GM18519 (cell line): ENCODE measurements around the gene GPX4.
A peak's percentile ranks its signal among the peaks of the same experiment; 100 is the strongest.

ENCODE experiments used
- ATAC-seq: cut with Tn5 transposase; IDR thresholded peaks from one replicate; pipeline ENCODE4 v1.9.1; 2021; ENCODE audit warnings: mild to moderate bottlenecking, moderate library complexity; ENCODE audit not compliant: unreplicated experiment, low FRiP score

GPX4 gene

GRCh38 chr19:1068009-1069001 lies 35.5 kb upstream of the GPX4 start:
- no peak for ATAC-seq

GRCh38 chr19:1069009-1069779 lies 34.6 kb upstream of the GPX4 start:
- ATAC-seq: no peak

- no peak for ATAC-seq
Measured at GRCh38 chr19:1070576-1070930, 33.2 kb upstream of the GPX4 start.

- ATAC-seq: no peak
Measured at GRCh38 chr19:1070931-1071791, 32.6 kb upstream of the GPX4 start.

- no peak for ATAC-seq
Measured at GRCh38 chr19:1072371-1073015, 31.3 kb upstream of the GPX4 start.

GRCh38 chr19:1073063-1073955 lies 30.5 kb upstream of the GPX4 start:
- ATAC-seq: no peak

- no peak for ATAC-seq
Measured at GRCh38 chr19:1073956-1074517, 29.8 kb upstream of the GPX4 start.

- peak; percentile 34 for ATAC-seq
Measured at GRCh38 chr19:1074544-1075283, 29.1 kb upstream of the GPX4 start.

- no peak for ATAC-seq
Measured at GRCh38 chr19:1076046-1076386, 27.8 kb upstream of the GPX4 start.

GRCh38 chr19:1076951-1077350 lies 26.8 kb upstream of the GPX4 start:
- ATAC-seq: peak; percentile 46

GRCh38 chr19:1079566-1080111 lies 24.2 kb upstream of the GPX4 start:
- ATAC-seq: no peak

GRCh38 chr19:1080360-1081161 lies 23.2 kb upstream of the GPX4 start:
- no peak for ATAC-seq

- no peak for ATAC-seq
Measured at GRCh38 chr19:1081301-1082164, 22.3 kb upstream of the GPX4 start.

GRCh38 chr19:1082165-1082927 lies 21.4 kb upstream of the GPX4 start:
- ATAC-seq: no peak
